ENCODE measurements around the gene GSTT2B. TPM values are rescaled to one million over a fixed set of nuclear protein-coding genes. Genes with fewer than 3 reads are reported as not detected.

Gene GSTT2B
- total and polyA plus RNA-seq, 10 of the 15 experiments (the other 5 are each of a cell fraction or from before 2014, with no cell fraction given): 0.15 to 0.29 (median 0.21) TPM; not detected in 7

- DNase-seq (ENCODE audit: low read depth, low spot score) (no peak), ATAC-seq (no peak), FAIRE-seq (no peak)
- 0 out of 2 replicates have a peak, but pooled peaks cover 2% of the 10 kb centered on the region for H3K4me1 ChIP-seq (ENCODE audit: control insufficient read depth, insufficient read depth, low read length)
- intact Hi-C loops (cut with micrococcal nuclease; ENCODE audit: unreplicated experiment): no loop called here
- no peaks in the 10 kb centered on the region for H4K20me1 ChIP-seq (ENCODE audit: control insufficient read depth, insufficient read depth)
- in situ Hi-C loops (cut with MboI): no loop called here
- ChIA-PET SMC1A (ENCODE audit: uncharacterized antibody, unreplicated experiment) (no interaction called here), POLR2A (interaction anchor here (0.7 kb wide), 1 partner anchor 10 kb away, joined by 7 read pairs; no protein-coding TSS in a partner anchor), RAD21 (ENCODE audit: unreplicated experiment) (no interaction called here), CTCF (interaction anchor here (0.6 to 6.2 kb wide), 2 partner anchors 15 to 334 kb away, joined by 3 to 37 read pairs; partner anchors contain the start of gene MIF)
- H3K79me2 ChIP-seq (ENCODE audit: control insufficient read depth, insufficient read depth, low read length): peaks cover 7% of the 10 kb centered on the region
- no peak overlapping the region for H3K4me2 ChIP-seq (ENCODE audit: control insufficient read depth, insufficient read depth)
- 84% methylated on average over 11 of the region's 11 CpGs for WGBS (ENCODE audit: insufficient coverage, insufficient replicate concordance, low lambda C conversion rate, missing lambda C conversion rate)
- no TSS peak for BruUV-seq (replicated peaks)
- no peaks in the 10 kb centered on the region for H3K36me3 ChIP-seq (ENCODE audit: control insufficient read depth in 2 of 2, insufficient read depth in 2 of 2, low read length in 1 of 2)
- H3K27me3 ChIP-seq (replicated peaks in 1 of 2; ENCODE audit: control insufficient read depth in 2 of 2, insufficient read depth in 2 of 2, low read length in 1 of 2): no peaks in the 10 kb centered on the region
- no peak overlapping the region for H2AFZ ChIP-seq (ENCODE audit: control insufficient read depth, low read depth, low read length)
- no peaks in the 10 kb centered on the region for H3K9me3 ChIP-seq (replicated peaks; ENCODE audit: control insufficient read depth, insufficient read depth, low read length)
- no peak overlapping the region for H3K4me3 ChIP-seq
- no peak for TF ChIP-seq RAD21 (IDR thresholded peaks at IDR 0.05; ENCODE audit: insufficient read depth, low read depth, low read length)
- TF ChIP-seq BHLHE40 (IDR thresholded peaks at IDR 0.05; ENCODE audit: borderline replicate concordance in 1 of 2, low read depth in 2 of 2, low read length in 1 of 2): no peak
- TF ChIP-seq CREB1 (IDR thresholded peaks at IDR 0.05; ENCODE audit: low read depth): no peak
- no peak for TF ChIP-seq SIX5 (IDR thresholded peaks at IDR 0.05; ENCODE audit: low read depth, low read length, severe bottlenecking)
- TF ChIP-seq GABPA (IDR thresholded peaks at IDR 0.05; ENCODE audit: low read depth): no peak
- TF ChIP-seq BACH1 (IDR thresholded peaks at IDR 0.05; ENCODE audit: borderline replicate concordance): no peak
- no peak for TF ChIP-seq IRF4 (IDR thresholded peaks at IDR 0.05; ENCODE audit: low read depth, low read length)
- no peak for TF ChIP-seq SIN3A (IDR thresholded peaks at IDR 0.05; ENCODE audit: low read depth, low read length)
- no peak for TF ChIP-seq USF1 (IDR thresholded peaks at IDR 0.05; ENCODE audit: borderline replicate concordance, extremely low read length, insufficient read depth, low read depth, low read length)
- TF ChIP-seq CBFB (IDR thresholded peaks at IDR 0.05; ENCODE audit: low read depth): no peak
- no peak for TF ChIP-seq ELK1 (IDR thresholded peaks at IDR 0.05; ENCODE audit: low read depth, low read length)
- TF ChIP-seq RAD51 (IDR thresholded peaks at IDR 0.05): no peak
- TF ChIP-seq BCL11A (IDR thresholded peaks at IDR 0.05; ENCODE audit: low read depth, low read length): no peak
- no peak for TF ChIP-seq PRDM15 (CRISPR knock-in tag; IDR thresholded peaks at IDR 0.05)
- no peak for TF ChIP-seq EP300 (IDR thresholded peaks at IDR 0.05; ENCODE audit: borderline replicate concordance in 1 of 2, control insufficient read depth in 1 of 2, low read depth in 2 of 2, low read length in 2 of 2)
- no peak for TF ChIP-seq SRF (IDR thresholded peaks at IDR 0.05; ENCODE audit: low read depth in 2 of 2, low read length in 2 of 2)
- no peak for TF ChIP-seq HCFC1 (IDR thresholded peaks at IDR 0.05; ENCODE audit: low read length)
- TF ChIP-seq PAX8 (IDR thresholded peaks at IDR 0.05): no peak
- TF ChIP-seq SP1 (IDR thresholded peaks at IDR 0.05; ENCODE audit: low read depth, low read length): no peak
- H3K9ac ChIP-seq (ENCODE audit: control insufficient read depth, insufficient read depth, low read length): no peak overlapping the region
- H3K27ac ChIP-seq (ENCODE audit: control insufficient read depth, insufficient read depth): no peak overlapping the region
Measured at GRCh38 chr22:23908587-23909205, 52.3 kb downstream of the GSTT2B start.
